ENCODE results near the gene LRRC19.

The LRRC19 gene

GRCh38 chr9:27005491-27005890 lies at the start of gene LRRC19:
Gene LRRC19 (minus strand): TSS chr9:27005672. CDS start chr9:26999694, 5,978 bp downstream.
- no peak for DNase-seq

- no peak for DNase-seq
These were observed 49.4 kb upstream of the LRRC19 start for GRCh38 chr9:27054841-27055240.

GRCh38 chr9:27054125-27054524 lies 48.7 kb upstream of the LRRC19 start:
- no peak for DNase-seq

GRCh38 chr9:27053369-27054022 lies 48.0 kb upstream of the LRRC19 start:
- no peak for DNase-seq

- DNase-seq = no peak
These were observed 41.7 kb upstream of the LRRC19 start for GRCh38 chr9:27047136-27047535.

GRCh38 chr9:27043176-27043575 lies 37.7 kb upstream of the LRRC19 start:
- DNase-seq = no peak

GRCh38 chr9:27042476-27042875 lies 37.0 kb upstream of the LRRC19 start:
- DNase-seq = no peak

- no peak for DNase-seq
These were observed 36.3 kb upstream of the LRRC19 start for GRCh38 chr9:27041746-27042145.

GRCh38 chr9:27037499-27037898 lies 32.0 kb upstream of the LRRC19 start:
- DNase-seq = no peak

- peak; percentile 65 for DNase-seq
These were observed 28.4 kb upstream of the LRRC19 start for GRCh38 chr9:27033815-27034403.

GRCh38 chr9:27029186-27029585 lies 23.7 kb upstream of the LRRC19 start:
- no peak for DNase-seq

GRCh38 chr9:27022920-27023319 lies 17.4 kb upstream of the LRRC19 start:
- DNase-seq = no peak

GRCh38 chr9:27019589-27019988 lies 14.1 kb upstream of the LRRC19 start:
- DNase-seq = no peak

GRCh38 chr9:27003426-27004077 lies 1.9 kb downstream of the LRRC19 start:
- DNase-seq = no peak

- no peak for DNase-seq
These were observed 9.7 kb downstream of the LRRC19 start for GRCh38 chr9:26995810-26996209.

- DNase-seq = no peak
These were observed 22.1 kb downstream of the LRRC19 start for GRCh38 chr9:26983340-26983739.

- peak; percentile 3 for DNase-seq
These were observed 29.5 kb downstream of the LRRC19 start for GRCh38 chr9:26975728-26976707.

GRCh38 chr9:26974927-26975326 lies 30.5 kb downstream of the LRRC19 start:
- DNase-seq = no peak

GRCh38 chr9:26973989-26974388 lies 31.5 kb downstream of the LRRC19 start:
- DNase-seq = no peak

- no peak for DNase-seq
These were observed 33.8 kb downstream of the LRRC19 start for GRCh38 chr9:26971721-26972120.

- DNase-seq = no peak
These were observed 48.6 kb downstream of the LRRC19 start for GRCh38 chr9:26956860-26957233.

GRCh38 chr9:26955921-26956859 lies 49.3 kb downstream of the LRRC19 start, which contains the start of gene IFT74:
Gene IFT74 (plus strand): TSS chr9:26956412. CDS start chr9:26961968, 5,556 bp downstream.
- peak; percentile 96 for DNase-seq
